Activated CD8-positive, alpha-beta memory T cell treated with anti-CD3 and anti-CD28 coated beads, Interleukin-2, amount 50 U/mL, for 48 hours (primary cell): ENCODE data around the gene POU3F3.

Experiments used
- DNase-seq: peaks from one replicate; pipeline ENCODE4 v3.0.0-alpha.2; 2020

Gene POU3F3

GRCh38 chr2:104878863-104879512 lies 25.1 kb downstream of the POU3F3 start:
- DNase-seq: no peak

- DNase-seq: no peak
Measured at GRCh38 chr2:104880076-104880475, 26.2 kb downstream of the POU3F3 start.

- no peak for DNase-seq
Measured at GRCh38 chr2:104883357-104883756, 29.4 kb downstream of the POU3F3 start.

- no peak for DNase-seq
Measured at GRCh38 chr2:104885119-104885782, 31.3 kb downstream of the POU3F3 start.

GRCh38 chr2:104887676-104888075 lies 33.8 kb downstream of the POU3F3 start:
- DNase-seq: no peak

GRCh38 chr2:104888489-104889258 lies 34.8 kb downstream of the POU3F3 start:
- no peak for DNase-seq

- DNase-seq: no peak
Measured at GRCh38 chr2:104889291-104889959, 35.5 kb downstream of the POU3F3 start.

GRCh38 chr2:104889960-104890684 lies 36.2 kb downstream of the POU3F3 start:
- no peak for DNase-seq

GRCh38 chr2:104890685-104891069 lies 36.8 kb downstream of the POU3F3 start:
- DNase-seq: no peak

- no peak for DNase-seq
Measured at GRCh38 chr2:104891145-104891544, 37.2 kb downstream of the POU3F3 start.

GRCh38 chr2:104896446-104896845 lies 42.5 kb downstream of the POU3F3 start:
- DNase-seq: no peak

GRCh38 chr2:104897515-104898184 lies 43.7 kb downstream of the POU3F3 start:
- DNase-seq: no peak

GRCh38 chr2:104900608-104901007 lies 46.7 kb downstream of the POU3F3 start:
- no peak for DNase-seq

GRCh38 chr2:104901037-104901881 lies 47.3 kb downstream of the POU3F3 start:
- DNase-seq: no peak

GRCh38 chr2:104902317-104902716 lies 48.4 kb downstream of the POU3F3 start:
- no peak for DNase-seq
